ENCODE results near the gene NFATC4. TPM values are rescaled to one million over a fixed set of nuclear protein-coding genes. Genes with fewer than 3 reads are reported as not detected.
"Not testable (repeated sequence)": the region's sequence is repeated elsewhere in the genome, so short reads cannot be mapped to it uniquely, and the experiment has no call there.

NFATC4 gene
- total RNA-seq, 1 experiment from 2014 or later: 21.6 TPM

- DNase-seq (ENCODE audit: low read depth): not testable (repeated sequence)
Observed at GRCh38 chr14:24387579-24387978, 19.6 kb downstream of the NFATC4 start.

DNA sequence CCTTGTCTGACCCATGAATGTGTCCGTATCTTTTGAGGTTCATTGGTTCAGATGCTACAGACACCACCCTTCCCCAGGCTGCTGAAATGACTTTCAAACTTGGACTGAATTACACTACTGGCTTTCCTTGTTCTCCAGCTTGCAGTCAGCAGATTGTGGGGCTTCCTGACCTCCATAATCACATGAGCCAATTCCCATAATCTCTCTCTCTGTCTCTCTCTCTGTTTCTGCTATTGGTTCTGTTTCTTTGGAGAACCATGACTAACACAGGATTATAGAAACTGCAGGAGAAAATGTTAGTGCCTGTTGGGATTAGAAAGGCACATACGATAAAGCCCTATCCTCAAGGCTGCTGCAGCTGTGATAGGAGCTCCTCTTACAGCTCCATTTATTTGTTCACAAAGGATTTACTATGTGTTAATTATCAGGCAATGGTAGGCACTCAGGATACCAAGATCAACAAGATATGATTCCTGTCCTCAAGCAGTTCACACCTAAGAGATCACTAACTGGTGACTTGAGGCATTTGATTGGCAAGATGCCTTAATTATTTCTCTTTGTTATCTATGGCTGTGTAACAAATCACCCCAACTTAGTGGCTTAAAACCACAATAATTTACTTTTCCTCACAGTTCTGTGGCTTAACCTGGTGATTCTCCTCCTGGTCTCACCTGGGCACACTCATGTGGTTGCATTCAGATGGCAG lies 20.6 kb downstream of the NFATC4 start:
- no peak for DNase-seq (ENCODE audit: low read depth)

GRCh38 chr14:24389226-24389848 lies 21.4 kb downstream of the NFATC4 start:
- DNase-seq (ENCODE audit: low read depth): no peak

- no peak for DNase-seq (ENCODE audit: low read depth)
Observed at GRCh38 chr14:24390701-24391468, 22.9 kb downstream of the NFATC4 start.

GRCh38 chr14:24392325-24393091 lies 24.5 kb downstream of the NFATC4 start:
- no peak for DNase-seq (ENCODE audit: low read depth)

- DNase-seq (ENCODE audit: low read depth): no peak
Observed at GRCh38 chr14:24394275-24394674, 26.3 kb downstream of the NFATC4 start.

GRCh38 chr14:24395609-24396582 lies 27.9 kb downstream of the NFATC4 start:
- DNase-seq (ENCODE audit: low read depth): no peak

DNA sequence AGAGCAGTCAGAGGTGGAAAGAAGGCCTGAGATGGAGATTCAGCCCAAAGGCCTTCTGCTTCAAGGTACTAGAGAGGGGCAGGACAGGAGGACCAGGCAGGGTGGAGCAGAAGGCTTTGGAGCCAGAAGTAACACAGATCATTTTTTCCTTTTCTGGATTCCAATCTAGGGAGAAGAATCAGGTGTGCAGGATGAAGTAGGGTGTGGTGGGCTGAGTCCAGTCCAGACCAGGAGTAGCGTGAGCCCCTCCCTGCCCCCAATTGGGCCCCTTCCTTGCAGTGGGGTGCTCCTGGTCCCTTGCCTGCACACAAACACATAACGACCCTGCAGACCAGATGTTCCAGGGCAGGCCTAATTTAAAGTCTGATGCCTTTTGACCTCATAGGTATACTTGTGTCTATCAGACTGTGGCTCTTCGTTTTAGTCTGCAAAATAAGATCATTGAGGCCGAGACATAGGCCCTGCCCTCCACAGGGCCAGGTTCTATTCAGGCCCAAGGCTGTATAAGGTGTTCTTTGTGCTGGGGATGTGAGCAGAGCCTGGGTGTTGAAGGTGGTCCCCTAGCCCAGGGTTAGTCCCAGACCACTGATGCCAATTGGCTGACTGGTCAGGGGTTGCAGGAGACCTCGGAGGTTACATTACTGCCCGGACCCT lies 29.8 kb downstream of the NFATC4 start:
- DNase-seq (ENCODE audit: low read depth): no peak

GRCh38 chr14:24398293-24398652 lies 30.3 kb downstream of the NFATC4 start:
- no peak for DNase-seq (ENCODE audit: low read depth)

- DNase-seq (ENCODE audit: low read depth): no peak
Observed at GRCh38 chr14:24398653-24399446, 30.9 kb downstream of the NFATC4 start, which contains the start of gene NYNRIN. NYNRIN (plus strand) TSS chr14:24399003; CDS start chr14:24399247, 244 bp downstream.

GRCh38 chr14:24399447-24399822 lies 31.5 kb downstream of the NFATC4 start:
- DNase-seq (ENCODE audit: low read depth): no peak

GRCh38 chr14:24399999-24400718 lies 32.2 kb downstream of the NFATC4 start:
- no peak for DNase-seq (ENCODE audit: low read depth)

DNA sequence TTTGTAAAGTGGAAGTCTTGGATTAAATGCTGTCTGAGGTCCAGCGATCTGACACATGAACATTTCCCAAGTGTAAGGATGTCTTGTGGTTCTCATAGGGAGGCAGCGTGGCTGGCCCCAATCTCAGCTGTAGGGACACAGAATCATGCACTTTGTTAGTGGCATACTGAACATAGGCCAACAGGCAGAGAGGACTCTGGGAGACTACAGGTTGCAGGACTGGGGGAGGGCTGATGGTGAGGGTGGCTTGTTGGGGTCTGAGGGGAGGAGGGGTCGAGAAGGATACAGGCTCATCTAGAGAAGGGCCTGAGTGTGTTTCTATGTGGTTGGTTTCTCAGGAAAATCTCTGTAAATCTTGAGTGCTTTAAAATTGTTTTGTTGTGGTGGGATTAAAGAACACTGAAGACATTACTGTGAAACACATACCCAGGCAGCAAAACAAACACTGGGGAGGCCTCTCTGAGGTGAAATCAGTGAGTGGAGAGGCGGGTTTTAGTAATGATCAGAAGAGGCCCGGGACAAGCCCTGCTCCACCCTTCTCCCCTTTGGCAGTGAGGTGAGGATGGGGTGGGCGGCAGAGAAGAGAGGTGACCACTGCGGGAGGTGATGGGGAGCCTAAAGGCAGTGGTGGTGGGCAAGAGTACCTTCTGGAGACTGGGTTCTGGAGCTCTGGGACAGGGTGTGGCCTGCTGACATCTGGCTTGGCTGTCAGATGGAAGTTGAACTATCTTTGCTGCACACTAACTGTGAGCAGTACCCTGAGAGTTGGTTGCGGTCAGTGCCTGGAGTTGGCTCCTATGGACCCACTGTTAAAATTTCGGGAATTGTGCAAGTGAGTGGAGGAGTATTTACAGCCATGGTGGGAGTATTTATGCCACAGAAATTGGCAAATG lies 34.1 kb downstream of the NFATC4 start:
- DNase-seq (ENCODE audit: low read depth): no peak

- peak; percentile 30 for DNase-seq (ENCODE audit: low read depth)
Observed at GRCh38 chr14:24403294-24403998, 35.5 kb downstream of the NFATC4 start.

DNA sequence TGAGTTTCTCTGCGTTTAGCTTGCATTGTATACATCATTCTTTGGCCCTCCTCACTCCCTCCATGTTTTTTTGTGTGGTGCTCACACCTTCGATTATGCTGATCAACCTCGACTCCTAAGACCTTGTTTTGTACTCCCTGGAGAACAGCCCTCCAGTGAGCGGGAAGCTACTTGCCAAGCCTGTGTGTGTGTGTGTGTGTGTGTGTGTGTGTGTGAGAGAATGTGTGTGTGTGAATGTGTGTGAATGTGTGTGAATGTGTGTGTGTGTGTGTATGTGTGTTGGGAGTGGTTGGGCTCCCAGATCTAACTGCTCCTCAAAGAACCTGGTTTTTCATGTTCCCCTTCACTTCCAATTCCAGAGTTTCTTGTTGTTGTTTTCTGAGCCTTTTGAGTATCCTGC lies 36.8 kb downstream of the NFATC4 start:
- no peak for DNase-seq (ENCODE audit: low read depth)

- no peak for DNase-seq (ENCODE audit: low read depth)
Observed at GRCh38 chr14:24406416-24406815, 38.4 kb downstream of the NFATC4 start.
